HG02884 (cell line): ENCODE data around the gene CHD6.
"Not testable (repeated sequence)": the region's sequence is repeated elsewhere in the genome, so short reads cannot be mapped to it uniquely, and the experiment has no call there.

Source experiments
- ATAC-seq: cut with Tn5 transposase; IDR thresholded peaks from one replicate; pipeline ENCODE4 v1.9.1; 2021; ENCODE audit warnings: mild to moderate bottlenecking, moderate library complexity; ENCODE audit not compliant: unreplicated experiment

Gene CHD6

GRCh38 chr20:41544472-41544871 lies 73.7 kb downstream of the CHD6 start:
- no peak for ATAC-seq

GRCh38 chr20:41540918-41541317 lies 77.3 kb downstream of the CHD6 start:
- ATAC-seq, result no peak

- ATAC-seq, result no peak
Measured at GRCh38 chr20:41540459-41540858, 77.7 kb downstream of the CHD6 start.

- ATAC-seq, result no peak
Measured at GRCh38 chr20:41538810-41539596, 79.2 kb downstream of the CHD6 start.

- ATAC-seq, result no peak
Measured at GRCh38 chr20:41537865-41538264, 80.3 kb downstream of the CHD6 start.

GRCh38 chr20:41535551-41535950 lies 82.6 kb downstream of the CHD6 start:
- not testable (repeated sequence) for ATAC-seq

- no peak for ATAC-seq
Measured at GRCh38 chr20:41534842-41535241, 83.3 kb downstream of the CHD6 start.

GRCh38 chr20:41534170-41534569 lies 84.0 kb downstream of the CHD6 start:
- no peak for ATAC-seq

- ATAC-seq, result no peak
Measured at GRCh38 chr20:41533537-41534136, 84.5 kb downstream of the CHD6 start.

- no peak for ATAC-seq
Measured at GRCh38 chr20:41532935-41533334, 85.2 kb downstream of the CHD6 start.

GRCh38 chr20:41531518-41532275 lies 86.5 kb downstream of the CHD6 start:
- ATAC-seq, result no peak

GRCh38 chr20:41530923-41531322 lies 87.3 kb downstream of the CHD6 start:
- ATAC-seq, result no peak

GRCh38 chr20:41526327-41526726 lies 91.8 kb downstream of the CHD6 start:
- no peak for ATAC-seq

- no peak for ATAC-seq
Measured at GRCh38 chr20:41524980-41525613, 93.1 kb downstream of the CHD6 start.

GRCh38 chr20:41523857-41524256 lies 94.3 kb downstream of the CHD6 start:
- no peak for ATAC-seq

GRCh38 chr20:41513829-41514228 lies 104.3 kb downstream of the CHD6 start:
- no peak for ATAC-seq

GRCh38 chr20:41512624-41513023 lies 105.6 kb downstream of the CHD6 start:
- no peak for ATAC-seq

GRCh38 chr20:41510847-41511450 lies 107.2 kb downstream of the CHD6 start:
- no peak for ATAC-seq

- no peak for ATAC-seq
Measured at GRCh38 chr20:41510224-41510623, 108.0 kb downstream of the CHD6 start.

- no peak for ATAC-seq
Measured at GRCh38 chr20:41509316-41510200, 108.6 kb downstream of the CHD6 start.
